ENCODE results near the gene NMNAT3. TPM values are rescaled to one million over a fixed set of nuclear protein-coding genes. Genes with fewer than 3 reads are reported as not detected.

NMNAT3 gene
- total RNA-seq, 4 donors from 2014 or later, result 3.5 to 9.5 (median 7.2) TPM

DNA sequence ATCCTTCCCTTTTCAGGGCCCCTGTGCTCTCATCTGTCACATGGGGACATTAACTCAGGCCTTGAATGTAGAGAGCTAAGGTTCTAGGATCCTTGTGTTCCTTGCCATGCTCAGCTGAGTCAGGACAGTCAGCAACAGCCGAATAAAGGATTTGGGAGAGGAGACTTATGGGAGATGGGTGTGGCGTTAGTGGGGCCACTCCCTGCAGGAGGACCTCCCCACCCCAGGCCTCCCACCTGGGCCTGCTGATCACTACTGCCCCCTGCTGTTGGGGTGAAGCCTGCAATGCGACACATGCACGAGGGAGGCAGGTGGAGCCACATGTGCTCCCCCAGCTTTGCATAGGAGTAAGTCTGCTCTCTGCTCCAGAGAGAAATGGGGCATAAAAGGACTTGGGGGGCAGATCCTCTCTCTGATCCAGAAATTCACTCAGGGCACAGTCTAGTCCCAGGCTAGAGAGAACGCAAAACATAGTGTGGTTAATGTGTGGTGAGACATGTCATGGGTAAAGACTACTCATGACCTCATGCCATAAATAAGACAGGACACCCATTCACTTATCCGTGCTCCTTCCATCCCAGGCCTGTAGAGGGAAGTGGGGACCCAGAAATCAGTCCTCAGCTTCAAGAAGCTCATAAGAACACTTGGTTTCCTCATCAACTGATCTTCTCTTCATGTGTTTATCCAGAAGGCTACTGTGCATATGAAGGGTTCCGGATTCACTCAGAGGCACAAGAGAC is 157.6 kb downstream of the NMNAT3 start:
- no peak for ATAC-seq (ENCODE audit: low FRiP score)
- TF ChIP-seq, protein P1, sequence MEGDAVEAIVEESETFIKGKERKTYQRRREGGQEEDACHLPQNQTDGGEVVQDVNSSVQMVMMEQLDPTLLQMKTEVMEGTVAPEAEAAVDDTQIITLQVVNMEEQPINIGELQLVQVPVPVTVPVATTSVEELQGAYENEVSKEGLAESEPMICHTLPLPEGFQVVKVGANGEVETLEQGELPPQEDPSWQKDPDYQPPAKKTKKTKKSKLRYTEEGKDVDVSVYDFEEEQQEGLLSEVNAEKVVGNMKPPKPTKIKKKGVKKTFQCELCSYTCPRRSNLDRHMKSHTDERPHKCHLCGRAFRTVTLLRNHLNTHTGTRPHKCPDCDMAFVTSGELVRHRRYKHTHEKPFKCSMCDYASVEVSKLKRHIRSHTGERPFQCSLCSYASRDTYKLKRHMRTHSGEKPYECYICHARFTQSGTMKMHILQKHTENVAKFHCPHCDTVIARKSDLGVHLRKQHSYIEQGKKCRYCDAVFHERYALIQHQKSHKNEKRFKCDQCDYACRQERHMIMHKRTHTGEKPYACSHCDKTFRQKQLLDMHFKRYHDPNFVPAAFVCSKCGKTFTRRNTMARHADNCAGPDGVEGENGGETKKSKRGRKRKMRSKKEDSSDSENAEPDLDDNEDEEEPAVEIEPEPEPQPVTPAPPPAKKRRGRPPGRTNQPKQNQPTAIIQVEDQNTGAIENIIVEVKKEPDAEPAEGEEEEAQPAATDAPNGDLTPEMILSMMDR (IDR thresholded peaks at IDR 0.05), result no peak
- DNase-seq (ENCODE audit: low spot score), result no peak

DNA sequence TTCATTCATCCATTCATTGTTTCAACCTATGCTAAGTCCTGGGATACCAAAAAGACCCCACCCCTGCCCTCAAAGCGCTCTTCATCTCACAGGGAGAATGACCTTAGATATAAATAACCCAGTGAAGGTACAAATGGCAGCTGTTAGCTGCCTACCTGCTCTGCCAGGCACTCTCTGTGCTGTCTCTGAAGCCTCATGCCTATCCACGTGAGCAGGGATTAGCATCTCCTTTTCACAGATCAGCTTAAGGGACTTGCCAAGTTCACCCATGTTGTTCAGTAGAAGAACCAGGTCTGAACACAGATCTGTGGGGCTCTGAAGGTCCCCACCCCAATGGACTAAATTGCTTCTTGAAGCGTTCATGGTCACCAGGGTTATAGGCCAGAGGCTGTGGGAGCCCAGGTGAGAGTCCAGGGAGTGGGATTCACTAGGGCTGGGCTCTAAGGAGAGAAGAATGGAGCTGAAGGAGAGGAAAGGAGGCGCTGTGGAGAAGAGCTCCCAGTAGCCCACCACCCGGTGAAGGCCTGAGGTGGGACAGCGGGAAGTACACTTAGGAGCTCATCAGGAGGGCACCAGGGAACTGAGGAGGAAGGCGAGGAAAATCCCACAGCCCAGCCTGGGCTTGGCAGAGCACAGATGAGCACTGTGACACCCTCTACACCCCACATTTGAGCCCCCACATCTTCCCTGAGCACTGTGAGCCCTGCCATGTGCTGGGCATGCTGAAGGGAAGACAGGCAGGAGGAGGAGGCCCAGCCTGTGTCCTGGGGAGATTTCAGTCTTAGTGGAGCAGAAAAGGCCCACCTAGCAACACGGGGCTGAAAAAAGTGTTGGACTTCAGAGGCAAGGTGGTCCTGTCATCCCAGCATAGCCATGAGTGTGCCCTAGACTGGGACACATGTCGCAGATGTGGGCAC is 158.6 kb downstream of the NMNAT3 start:
- ATAC-seq (ENCODE audit: low FRiP score), result no peak

DNA sequence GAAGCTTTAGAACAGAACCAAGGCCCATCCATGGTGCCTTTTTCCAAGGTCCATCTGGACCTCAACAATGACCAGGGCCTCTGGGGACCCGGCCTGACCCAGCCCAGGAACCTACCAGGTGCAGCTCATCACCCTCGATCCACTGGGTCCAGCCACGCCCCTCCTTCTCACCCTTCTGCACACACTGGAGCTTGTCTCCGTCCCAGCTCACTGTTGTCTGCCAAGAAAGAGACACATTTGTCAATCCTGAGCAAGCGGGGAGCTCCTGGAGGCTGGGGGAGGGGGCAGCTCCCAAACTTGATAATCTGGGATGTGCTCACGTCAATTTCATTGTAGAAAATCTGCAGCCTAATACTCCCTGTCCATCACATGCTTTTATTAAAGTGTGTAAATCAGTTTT is 159.5 kb downstream of the NMNAT3 start:
- ATAC-seq (ENCODE audit: low FRiP score) (no peak), DNase-seq (ENCODE audit: low spot score) (no peak)
- TF ChIP-seq, protein P1 (IDR thresholded peaks at IDR 0.05), result no peak

More for the DNA sequence above, 158.6 kb downstream of the NMNAT3 start:
- DNase-seq (ENCODE audit: low spot score), result no peak
- TF ChIP-seq, protein P1 (IDR thresholded peaks at IDR 0.05), result no peak

DNA sequence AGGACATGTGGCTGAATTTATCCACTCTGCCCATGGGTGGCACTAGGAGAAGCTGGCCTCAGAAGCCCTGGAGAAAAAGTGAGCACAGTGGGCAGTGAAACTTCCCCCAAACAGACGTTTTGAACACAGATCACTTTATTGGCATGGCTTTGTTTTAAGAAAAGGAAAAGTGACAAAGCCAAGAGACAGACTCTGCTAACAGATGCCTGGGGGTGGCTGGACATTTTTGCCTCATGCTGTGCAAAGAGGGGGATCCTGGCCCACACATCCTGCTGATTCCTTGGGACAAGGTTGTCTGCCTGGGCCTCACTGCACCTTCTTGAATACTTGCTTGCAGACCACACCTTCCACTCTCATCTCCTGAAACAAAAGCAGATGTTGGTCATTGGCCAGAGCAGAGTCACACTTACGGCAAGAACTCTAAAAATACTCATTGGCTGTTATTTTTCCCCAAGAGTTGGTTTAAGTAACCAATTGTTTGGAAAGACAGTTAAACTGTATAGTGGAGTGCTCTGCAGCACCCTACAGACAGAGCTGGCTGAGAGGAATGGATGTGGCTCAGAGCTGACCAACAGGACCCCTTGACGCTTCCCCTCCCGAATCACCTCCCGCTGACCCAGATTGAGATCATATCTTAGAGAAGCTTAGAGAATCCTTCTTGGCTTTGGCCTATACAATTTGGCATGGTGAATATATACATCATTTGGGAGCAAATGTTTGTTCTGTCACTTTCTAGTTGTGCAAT is 160.3 kb downstream of the NMNAT3 start:
- DNase-seq (ENCODE audit: low spot score) (no peak), ATAC-seq (ENCODE audit: low FRiP score) (no peak)
- TF ChIP-seq, protein P1 (IDR thresholded peaks at IDR 0.05), result no peak

DNA sequence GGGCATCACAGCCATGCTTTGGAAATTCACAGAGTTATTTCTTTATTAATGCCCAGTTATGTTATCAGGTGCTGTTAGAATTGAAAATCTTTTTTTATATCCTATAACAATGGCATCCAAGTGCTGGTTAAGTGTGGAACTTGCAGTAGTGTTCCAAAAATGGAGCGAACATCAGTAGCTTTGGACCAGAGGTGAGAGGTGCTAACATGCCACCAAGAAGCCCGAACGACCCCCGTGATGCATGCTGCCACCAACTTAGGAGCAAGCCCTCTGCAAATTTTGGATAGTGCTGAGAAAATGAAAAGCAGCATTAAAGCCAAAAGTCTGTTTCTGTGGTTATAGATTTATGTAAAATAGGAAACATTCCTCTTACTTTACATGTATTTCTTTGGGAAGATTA is 163.0 kb downstream of the NMNAT3 start:
- DNase-seq (ENCODE audit: low spot score) (no peak), ATAC-seq (ENCODE audit: low FRiP score) (no peak)
- TF ChIP-seq, protein P1 (IDR thresholded peaks at IDR 0.05), result no peak

Small RNA genes within 50 kb of the gene (small RNA-seq; reads per million reads assigned to genes)
- not detected for gene RN7SL724P

Other genes with a start within 250 kb of the NMNAT3 start
- gene RBP2, start 201.5 kb downstream of the NMNAT3 start, total RNA-seq, result not detected
- 10 to 100 TPM in 1 of 4 donors, 1 to 10 TPM in 3; 4.3 to 13.3 (median 6.4) TPM for gene RBP1, start 138.2 kb downstream of the NMNAT3 start, total RNA-seq

Data from omental fat pad (tissue), 4 donors.